Activated B cell treated with CpG ODN at 0.5 μM for 24 hours (primary cell): ENCODE results near the gene VEGFB. TPM values are rescaled to one million over a fixed set of nuclear protein-coding genes. Genes with fewer than 3 reads are reported as not detected.

Experiments
- ATAC-seq: fragments of 200-7000 bp; cut with Tn5 transposase; one replicate; pipeline ENCODE4 v1.10.0; 2021; ENCODE audit warnings: low read depth, mild to moderate bottlenecking, moderate library complexity
- CTCF ChIA-PET: fragments of 350-600 bp; sonication (Branson Sonifier 250); formaldehyde crosslinking; loops from one replicate; lab custom pipeline; 2021; ENCODE audit warnings: antibody characterized with exemption; lab: Charles Lee
- POLR2A ChIA-PET: fragments of 350-600 bp; sonication (Branson Sonifier 250); formaldehyde crosslinking; loops from one replicate; lab custom pipeline; 2021; ENCODE audit warnings: antibody characterized with exemption; lab: Charles Lee
- DNase-seq: peaks from one replicate; pipeline ENCODE4 v3.0.0; 2022
- H3K27ac Mint-ChIP-seq: one replicate; pipeline ENCODE4 v1.8.0; 2020; ENCODE audit warnings: mixed read lengths
- H3K27me3 Mint-ChIP-seq: one replicate; pipeline ENCODE4 v1.8.0; 2021; ENCODE audit warnings: mixed read lengths
- H3K36me3 Mint-ChIP-seq: one replicate; pipeline ENCODE4 v1.8.0; 2021; ENCODE audit warnings: low read depth, mixed read lengths
- H3K4me1 Mint-ChIP-seq: one replicate; pipeline ENCODE4 v1.8.0; 2021; ENCODE audit warnings: mixed read lengths
- H3K4me3 Mint-ChIP-seq: one replicate; pipeline ENCODE4 v1.8.0; 2020; ENCODE audit warnings: mild to moderate bottlenecking, mixed read lengths
- H3K9me3 Mint-ChIP-seq: one replicate; pipeline ENCODE4 v1.8.0; 2020; ENCODE audit warnings: mixed read lengths
- intact Hi-C: fragments of 100-400 bp; cut with micrococcal nuclease; formaldehyde crosslinking; loops from one replicate; pipeline ENCODE4 v1.15.1; 2024
- total RNA-seq: library from RNA; stranded (reverse); gene quantifications from 2 replicates; pipeline ENCODE4 v1.2.3, GENCODE V29; 2022
- TF ChIP-seq, protein P1 (sequence below): fragments of 200-600 bp; IDR thresholded peaks from one replicate; pipeline ENCODE4 v1.8.0; 2022; ENCODE audit warnings: antibody characterized with exemption, mild to moderate bottlenecking

Gene VEGFB
- total RNA-seq, 1 donor from 2014 or later: 97.4 TPM

GRCh38 chr11:64278576-64279190, 44.3 kb downstream of the VEGFB start:
- ChIA-PET CTCF (no interaction called here), POLR2A (no interaction called here)
- Mint-ChIP-seq H3K4me1 (peaks cover 10% of the 10 kb centered on the region), H3K4me3 (no peak overlapping the region), H3K36me3 (peaks cover 30% of the 10 kb centered on the region), H3K27me3 (no peaks in the 10 kb centered on the region), H3K9me3 (no peaks in the 10 kb centered on the region), H3K27ac (no peak overlapping the region)
- intact Hi-C loops: no loop called here
- DNase-seq: no peak
- TF ChIP-seq, protein P1, sequence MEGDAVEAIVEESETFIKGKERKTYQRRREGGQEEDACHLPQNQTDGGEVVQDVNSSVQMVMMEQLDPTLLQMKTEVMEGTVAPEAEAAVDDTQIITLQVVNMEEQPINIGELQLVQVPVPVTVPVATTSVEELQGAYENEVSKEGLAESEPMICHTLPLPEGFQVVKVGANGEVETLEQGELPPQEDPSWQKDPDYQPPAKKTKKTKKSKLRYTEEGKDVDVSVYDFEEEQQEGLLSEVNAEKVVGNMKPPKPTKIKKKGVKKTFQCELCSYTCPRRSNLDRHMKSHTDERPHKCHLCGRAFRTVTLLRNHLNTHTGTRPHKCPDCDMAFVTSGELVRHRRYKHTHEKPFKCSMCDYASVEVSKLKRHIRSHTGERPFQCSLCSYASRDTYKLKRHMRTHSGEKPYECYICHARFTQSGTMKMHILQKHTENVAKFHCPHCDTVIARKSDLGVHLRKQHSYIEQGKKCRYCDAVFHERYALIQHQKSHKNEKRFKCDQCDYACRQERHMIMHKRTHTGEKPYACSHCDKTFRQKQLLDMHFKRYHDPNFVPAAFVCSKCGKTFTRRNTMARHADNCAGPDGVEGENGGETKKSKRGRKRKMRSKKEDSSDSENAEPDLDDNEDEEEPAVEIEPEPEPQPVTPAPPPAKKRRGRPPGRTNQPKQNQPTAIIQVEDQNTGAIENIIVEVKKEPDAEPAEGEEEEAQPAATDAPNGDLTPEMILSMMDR: no peak
- no peak for ATAC-seq

GRCh38 chr11:64281957-64282770, 47.8 kb downstream of the VEGFB start:
- no peak overlapping the region for H3K4me3 Mint-ChIP-seq
- DNase-seq: no peak
- TF ChIP-seq, protein P1: no peak
- ChIA-PET CTCF (interaction anchor here (1.3 to 1.5 kb wide), 2 partner anchors 10 to 73 kb away, joined by 3 to 4 read pairs; no protein-coding TSS in a partner anchor), POLR2A (interaction anchor here (1.2 to 5.8 kb wide), 2 partner anchors 12 to 77 kb away, joined by 3 to 119 read pairs; no protein-coding TSS in a partner anchor)
- no peak overlapping the region for H3K27ac Mint-ChIP-seq
- H3K36me3 Mint-ChIP-seq: peaks cover 22% of the 10 kb centered on the region
- H3K27me3 Mint-ChIP-seq: no peaks in the 10 kb centered on the region
- H3K9me3 Mint-ChIP-seq: no peaks in the 10 kb centered on the region
- peaks cover 20% of the 10 kb centered on the region for H3K4me1 Mint-ChIP-seq
- intact Hi-C loops: no loop called here
- no peak for ATAC-seq

DNA sequence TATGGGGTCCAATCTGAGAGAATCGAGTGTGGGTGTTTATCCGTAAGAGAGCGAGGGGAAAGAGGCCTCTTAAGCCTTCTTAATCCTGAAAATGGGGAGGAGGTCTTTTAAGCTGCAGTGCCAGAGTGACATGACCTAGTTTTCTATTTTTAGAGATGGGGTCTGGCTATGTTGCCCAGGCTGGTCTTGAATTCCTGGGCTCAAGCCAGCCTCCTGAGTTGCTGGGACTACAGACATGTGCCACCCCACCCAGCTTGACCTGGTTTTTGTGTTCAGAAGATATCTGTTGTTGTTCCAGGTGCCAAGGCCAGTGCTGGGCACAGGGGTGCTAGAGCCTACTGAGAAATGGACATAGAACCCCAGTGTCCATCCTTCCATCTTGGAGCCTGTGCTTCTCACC, 48.7 kb downstream of the VEGFB start:
- no peaks in the 10 kb centered on the region for H3K9me3 Mint-ChIP-seq
- POLR2A ChIA-PET: interaction anchor here (1.1 to 5.8 kb wide), 7 partner anchors 7 to 97 kb away, joined by 3 to 119 read pairs (median 16); partner anchors contain the start of genes ESRRA, FERMT3, FKBP2 and STIP1
- DNase-seq: no peak
- peak overlapping the region; percentile 89 for H3K4me3 Mint-ChIP-seq
- H3K36me3 Mint-ChIP-seq: peaks cover 20% of the 10 kb centered on the region
- no peak overlapping the region for H3K27ac Mint-ChIP-seq
- ATAC-seq: no peak
- TF ChIP-seq, protein P1: no peak
- intact Hi-C loops: no loop called here
- no peaks in the 10 kb centered on the region for H3K27me3 Mint-ChIP-seq
- CTCF ChIA-PET: interaction anchor here (1.0 to 2.6 kb wide), 4 partner anchors 9 to 31 kb away, joined by 3 to 10 read pairs (median 5); no protein-coding TSS in a partner anchor
- peaks cover 20% of the 10 kb centered on the region for H3K4me1 Mint-ChIP-seq

DNA sequence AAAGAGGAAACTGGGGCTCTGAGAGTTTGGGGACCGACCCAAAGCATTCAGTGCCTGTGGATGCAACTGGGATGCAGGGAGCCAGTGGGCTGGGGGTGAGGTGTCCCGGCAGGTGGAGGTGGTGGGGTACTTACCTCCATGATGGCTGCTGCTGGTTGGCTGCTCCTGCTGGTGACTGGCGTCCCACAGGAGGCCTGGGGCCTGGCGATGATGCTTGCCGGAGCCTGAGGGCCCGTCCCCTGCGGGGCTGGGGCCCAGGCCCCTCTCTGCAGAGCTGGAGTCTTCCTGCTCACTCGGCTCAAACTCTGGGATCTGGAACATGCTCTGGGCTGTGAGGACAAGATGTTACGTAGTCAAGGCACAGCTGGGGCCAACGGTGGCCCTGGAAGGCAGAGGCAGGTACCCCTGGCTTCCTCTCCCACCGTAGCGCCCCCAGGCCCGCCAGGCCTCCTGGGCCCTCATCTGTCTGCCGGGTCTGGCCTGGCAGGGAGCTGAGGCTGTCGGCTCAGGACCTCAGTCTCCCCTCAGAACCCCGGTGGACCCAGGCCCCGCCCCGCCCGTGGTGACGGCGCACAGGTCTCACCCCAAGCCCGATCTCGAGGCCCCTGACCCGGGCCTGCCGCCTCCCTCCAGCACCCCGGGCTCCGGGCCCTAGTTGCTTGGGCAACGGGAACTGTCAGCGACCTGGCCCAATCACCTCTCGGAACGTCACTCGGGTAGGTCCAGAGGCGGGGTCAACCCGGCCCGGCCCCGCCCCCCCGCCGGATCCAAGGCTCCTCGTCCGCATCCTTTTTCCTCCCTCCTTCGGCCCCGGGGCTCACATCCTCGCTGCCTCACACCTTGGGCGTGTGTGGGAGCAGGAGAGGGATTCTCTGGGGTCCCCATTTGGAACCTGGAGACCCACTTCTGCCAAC, 49.9 kb downstream of the VEGFB start, which contains the start of gene BAD:
TSS of gene BAD (minus strand) at position 618 of the 914 bp plus-strand sequence. CDS start at position 321, 297 bp downstream.
- CTCF ChIA-PET: interaction anchor here (1.0 to 2.6 kb wide), 10 partner anchors 13 to 80 kb away, joined by 3 to 11 read pairs (median 4); partner anchors contain the start of genes CATSPERZ and PRDX5

More for the DNA sequence above, 49.9 kb downstream of the VEGFB start, which contains the start of gene BAD:
- Mint-ChIP-seq H3K27me3 (no peaks in the 10 kb centered on the region), H3K4me1 (peaks cover 20% of the 10 kb centered on the region), H3K9me3 (no peaks in the 10 kb centered on the region), H3K27ac (peak within 1 kb of the TSS; percentile 92), H3K36me3 (peaks cover 14% of the 10 kb centered on the region), H3K4me3 (peak within 1 kb of the TSS; percentile 90)
- TF ChIP-seq, protein P1: no peak
- ATAC-seq (peak; percentile 79), DNase-seq (peak; percentile 80)
- intact Hi-C loops: loop anchor here (1.0 to 2.0 kb wide), 3 partner anchors 33 to 58 kb away; partner anchors contain the start of genes CCDC88B, NUDT22, PLCB3 and TRPT1
- POLR2A ChIA-PET: interaction anchor here (0.5 to 5.8 kb wide), 21 partner anchors 9 to 1223 kb away, joined by 3 to 119 read pairs (median 5); partner anchors contain the start of genes CCDC88B, ESRRA, FERMT3 and FKBP2
